Muscle of back (tissue), 13 donors: ENCODE data around the gene NOL4. TPM values are rescaled to one million over a fixed set of nuclear protein-coding genes. Genes with fewer than 3 reads are reported as not detected.
"Not testable (repeated sequence)": the region's sequence is repeated elsewhere in the genome, so short reads cannot be mapped to it uniquely, and the experiment has no call there.

Experiments used
- DNase-seq, 3 donors: peaks; one replicate each; pipeline versions ENCODE4 v3.0.0 to v3.0.0-alpha.2; 2013
- long read RNA-seq, 9 donors: transcript quantifications; one replicate each; lab custom pipeline, GENCODE V29; 2026
- polyA plus RNA-seq, 10 donors: library from polyadenylated mRNA; unstranded; fragments of 120-200 nt; gene quantifications; one replicate each; pipeline ENCODE4 v1.2.1, GENCODE V29; 2013; ENCODE audit not compliant: insufficient read length in 10 of 10

NOL4 gene
- under 1 TPM in 8 of 10 donors, not detected in 2; 0.08 to 0.36 (median 0.17) TPM for polyA plus RNA-seq
- long read RNA-seq, donor 1, result 0 reads
- long read RNA-seq, donor 2, result 0 reads
- long read RNA-seq, donor 3, result 0 reads
- long read RNA-seq, donor 4, result 0 reads
- long read RNA-seq, donor 5, result 0 reads
- long read RNA-seq, donor 6, result 0 reads
- long read RNA-seq, donor 7, result 0 reads
- long read RNA-seq, donor 8, result 0 reads
- long read RNA-seq, donor 9, result 0 reads

GRCh38 chr18:34224423-34225217, at the start of gene NOL4:
Gene NOL4, minus strand, starts transcription at chr18:34224913. Its CDS starts 1,660 bp downstream, at chr18:34223253.
- peak in 2 of 3 donors; percentile 63 to 68 for DNase-seq

DNA sequence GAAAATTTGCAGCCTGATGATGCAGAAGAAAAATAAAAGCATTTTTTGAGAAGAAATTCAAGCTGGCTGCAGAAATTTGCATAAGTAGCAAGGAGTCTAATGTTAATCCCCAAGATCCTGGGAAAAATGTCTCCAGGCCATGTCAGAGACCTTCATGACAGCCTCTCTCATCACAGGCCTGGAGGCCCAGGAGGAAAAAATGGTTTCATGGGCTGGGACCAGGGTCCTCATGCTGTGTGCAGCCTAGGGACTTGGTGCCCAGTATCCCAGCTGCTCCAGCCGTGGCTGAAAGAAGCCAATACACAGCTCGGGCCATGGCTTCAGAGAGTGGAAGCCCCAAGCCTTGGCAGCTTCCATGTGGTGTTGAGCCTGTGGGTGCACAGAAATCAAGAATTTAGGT, 41.3 kb upstream of the NOL4 start:
- DNase-seq, result not testable (repeated sequence)

- no peak for DNase-seq
Measured at GRCh38 chr18:34261865-34262780, 37.4 kb upstream of the NOL4 start.

DNA sequence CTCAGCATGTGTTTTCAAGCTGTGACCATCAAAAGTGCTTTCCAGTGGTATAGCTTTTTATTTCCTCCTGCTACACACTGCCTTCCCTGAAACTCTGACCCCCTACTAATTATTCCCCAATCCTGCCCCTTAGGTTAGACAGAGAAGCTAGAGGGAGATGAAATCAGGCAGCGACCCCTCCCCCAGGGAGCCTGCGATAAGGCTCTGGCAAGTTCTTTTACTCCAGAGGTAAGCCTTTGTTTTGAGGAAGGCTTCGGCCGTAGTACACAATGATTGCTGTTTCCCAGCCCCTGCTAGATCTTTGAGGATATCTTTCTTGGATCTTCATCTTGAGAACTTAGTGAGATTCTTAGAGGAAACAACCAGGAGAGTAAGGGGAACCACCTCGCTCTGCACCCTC, 33.5 kb upstream of the NOL4 start:
- DNase-seq, result no peak

DNA sequence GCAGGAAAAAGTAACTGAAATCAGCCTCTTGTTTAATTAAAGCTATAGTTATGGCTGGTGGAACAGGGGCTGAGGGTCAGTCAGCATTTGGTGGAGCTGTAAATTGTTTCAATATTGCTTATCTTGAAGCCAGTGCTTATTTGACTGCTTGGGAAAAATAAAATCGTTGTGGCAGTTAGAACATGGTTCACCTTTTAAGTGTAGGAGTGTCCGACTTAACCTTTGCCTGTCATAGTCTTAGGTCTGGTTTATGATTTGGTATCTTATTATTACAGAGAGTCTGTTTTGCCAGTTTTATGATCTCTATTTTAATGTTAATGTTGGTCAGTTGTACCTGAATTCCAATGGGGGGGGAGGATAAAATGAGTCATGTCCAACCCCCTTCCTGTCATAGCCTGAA, 27.2 kb upstream of the NOL4 start:
- no peak for DNase-seq

GRCh38 chr18:34248727-34249126, 24.0 kb upstream of the NOL4 start:
- DNase-seq, result no peak

- DNase-seq, result no peak
Measured at GRCh38 chr18:34242739-34243138, 18.0 kb upstream of the NOL4 start.

GRCh38 chr18:34233781-34234388, 9.2 kb upstream of the NOL4 start:
- DNase-seq, result not testable (repeated sequence)

GRCh38 chr18:34225218-34225553, 473 bp upstream of the NOL4 start:
- DNase-seq, result no peak

DNA sequence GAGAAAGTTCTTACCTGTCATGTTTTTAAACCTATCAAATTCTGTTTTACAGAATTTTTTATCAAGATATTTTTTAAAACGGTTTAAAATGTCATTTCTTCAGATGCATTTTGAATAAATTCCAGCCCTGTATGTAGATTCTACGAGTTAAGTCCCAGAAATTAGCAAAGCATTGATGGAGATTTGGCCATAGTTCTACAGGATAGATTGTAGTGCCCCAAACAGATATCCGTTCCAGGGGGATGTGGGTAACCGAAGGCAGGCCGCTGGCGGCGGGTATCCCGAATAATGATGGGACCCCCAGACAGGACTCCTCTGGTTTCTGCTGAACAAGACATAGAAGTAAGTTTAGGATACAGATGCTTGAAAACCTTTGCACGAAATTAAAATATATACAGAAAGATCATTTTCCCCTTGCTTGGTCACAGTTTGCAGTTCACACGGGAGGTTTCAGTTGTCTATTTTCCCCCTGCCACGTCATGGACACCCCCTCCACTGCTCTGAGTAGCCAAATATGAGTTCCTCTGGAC, 755 bp downstream of the NOL4 start:
- no peak for DNase-seq

- peak in 2 of 3 donors; percentile 15 to 20 for DNase-seq
Measured at GRCh38 chr18:34223164-34223892, 1.4 kb downstream of the NOL4 start.

- DNase-seq, result peak in 2 of 3 donors; percentile 32 to 66
Measured at GRCh38 chr18:34222307-34223163, 2.2 kb downstream of the NOL4 start.

- DNase-seq, result peak in 1 of 3 donors; percentile 11
Measured at GRCh38 chr18:34221971-34222306, 2.8 kb downstream of the NOL4 start.

GRCh38 chr18:34220081-34220815, 4.5 kb downstream of the NOL4 start:
- DNase-seq, result no peak

GRCh38 chr18:34219651-34220050, 5.1 kb downstream of the NOL4 start:
- DNase-seq, result no peak

- no peak for DNase-seq
Measured at GRCh38 chr18:34212511-34212910, 12.2 kb downstream of the NOL4 start.

GRCh38 chr18:34207344-34207851, 17.3 kb downstream of the NOL4 start:
- no peak for DNase-seq

- DNase-seq, result no peak
Measured at GRCh38 chr18:34203866-34204265, 20.8 kb downstream of the NOL4 start.

- DNase-seq, result no peak
Measured at GRCh38 chr18:34196256-34196655, 28.5 kb downstream of the NOL4 start.
